ENCODE results near the gene HTR7.
"Not testable (repeated sequence)": the region's sequence is repeated elsewhere in the genome, so short reads cannot be mapped to it uniquely, and the experiment has no call there.

HTR7 gene

DNA sequence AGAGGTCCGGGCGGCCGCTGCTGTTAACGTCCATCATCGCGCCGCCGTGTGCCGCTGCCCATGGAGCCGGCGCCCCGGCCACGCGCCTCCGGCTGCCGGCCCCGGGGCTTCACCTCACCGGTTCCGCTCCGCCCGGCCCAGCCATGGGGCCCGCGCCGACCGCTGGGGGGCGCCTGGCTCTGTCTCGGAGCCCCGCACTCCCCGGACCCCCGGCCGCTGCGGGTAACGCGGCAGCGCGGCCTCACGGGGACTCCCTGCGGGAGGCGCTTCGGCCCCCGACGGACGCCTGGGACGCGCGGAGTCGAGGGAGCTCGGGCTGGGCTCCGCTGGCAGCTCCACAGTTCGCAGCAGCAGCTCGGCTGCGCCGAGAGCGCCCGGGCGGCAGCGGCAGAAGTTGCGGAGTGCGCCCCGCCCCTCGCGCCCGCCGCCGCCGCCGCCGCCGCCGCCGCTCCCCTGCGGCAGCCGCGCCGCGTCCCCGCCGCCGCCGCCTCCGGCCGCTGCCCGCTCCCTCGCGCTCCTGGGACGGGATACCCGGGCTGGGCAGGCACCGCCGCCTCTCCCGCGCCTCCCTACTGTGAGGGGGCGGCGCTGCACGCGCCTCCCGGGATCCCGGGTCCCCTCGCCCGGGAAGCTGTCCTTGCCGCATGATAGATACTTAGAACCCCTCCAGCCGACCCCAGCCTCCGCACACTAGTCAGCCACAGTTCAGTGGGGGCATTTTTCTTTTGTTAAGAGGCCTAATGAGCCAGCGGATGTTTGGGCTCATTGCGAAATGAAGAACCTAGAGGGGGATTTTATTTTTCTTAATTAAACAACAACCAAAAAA, at the start of gene HTR7:
HTR7 (minus strand) TSS at position 405 of the 826 bp plus-strand sequence; CDS start at position 37, 368 bp downstream.
- Histone ChIP-seq H3K27ac (no peak within 1 kb of the TSS), H3K36me3 (no peaks in the 10 kb centered on the region), H3K4me1 (ENCODE audit: control insufficient read depth in 1 of 2, insufficient read depth in 1 of 2, low read depth in 1 of 2, low read length in 1 of 2) (peaks cover 11% of the 10 kb centered on the region in 2 experiments), H3K9me3 (no peaks in the 10 kb centered on the region), H3K4me3 (ENCODE audit: low read depth in 1 of 2, low read length in 1 of 2) (peak within 1 kb of the TSS; percentile 57 to 63), H3K27me3 (peaks cover 99% of the 10 kb centered on the region)
- TF ChIP-seq, protein P1, sequence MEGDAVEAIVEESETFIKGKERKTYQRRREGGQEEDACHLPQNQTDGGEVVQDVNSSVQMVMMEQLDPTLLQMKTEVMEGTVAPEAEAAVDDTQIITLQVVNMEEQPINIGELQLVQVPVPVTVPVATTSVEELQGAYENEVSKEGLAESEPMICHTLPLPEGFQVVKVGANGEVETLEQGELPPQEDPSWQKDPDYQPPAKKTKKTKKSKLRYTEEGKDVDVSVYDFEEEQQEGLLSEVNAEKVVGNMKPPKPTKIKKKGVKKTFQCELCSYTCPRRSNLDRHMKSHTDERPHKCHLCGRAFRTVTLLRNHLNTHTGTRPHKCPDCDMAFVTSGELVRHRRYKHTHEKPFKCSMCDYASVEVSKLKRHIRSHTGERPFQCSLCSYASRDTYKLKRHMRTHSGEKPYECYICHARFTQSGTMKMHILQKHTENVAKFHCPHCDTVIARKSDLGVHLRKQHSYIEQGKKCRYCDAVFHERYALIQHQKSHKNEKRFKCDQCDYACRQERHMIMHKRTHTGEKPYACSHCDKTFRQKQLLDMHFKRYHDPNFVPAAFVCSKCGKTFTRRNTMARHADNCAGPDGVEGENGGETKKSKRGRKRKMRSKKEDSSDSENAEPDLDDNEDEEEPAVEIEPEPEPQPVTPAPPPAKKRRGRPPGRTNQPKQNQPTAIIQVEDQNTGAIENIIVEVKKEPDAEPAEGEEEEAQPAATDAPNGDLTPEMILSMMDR (IDR thresholded peaks at IDR 0.05), result no peak

DNA sequence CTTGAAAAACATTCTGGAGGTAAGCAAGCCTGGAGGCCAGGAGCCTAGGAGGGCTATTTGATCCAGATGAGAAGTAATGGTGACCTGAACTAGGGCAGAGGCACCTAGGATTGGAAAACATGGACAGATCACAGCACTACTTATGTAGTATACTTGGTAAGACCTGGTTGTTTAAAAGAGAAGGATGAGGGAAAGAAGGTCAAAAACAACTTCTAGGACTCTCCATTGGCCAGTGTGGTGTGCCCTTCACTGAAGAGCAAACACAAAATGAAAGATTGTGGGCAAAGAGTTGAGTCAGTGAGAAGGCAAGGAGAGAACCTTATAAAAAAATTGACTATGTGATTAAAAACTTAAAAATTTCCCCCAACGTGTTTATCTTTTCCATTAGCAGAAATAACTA, 48.8 kb upstream of the HTR7 start:
- Histone ChIP-seq H3K27me3 (no peaks in the 10 kb centered on the region), H3K9me3 (no peaks in the 10 kb centered on the region), H3K36me3 (peaks cover 7% of the 10 kb centered on the region), H3K4me1 (ENCODE audit: control insufficient read depth in 1 of 2, insufficient read depth in 1 of 2, low read depth in 1 of 2, low read length in 1 of 2) (no peaks in the 10 kb centered on the region), H3K4me3 (ENCODE audit: low read depth in 1 of 2, low read length in 1 of 2) (no peak overlapping the region), H3K27ac (no peak overlapping the region)
- TF ChIP-seq, protein P1 (IDR thresholded peaks at IDR 0.05), result no peak

DNA sequence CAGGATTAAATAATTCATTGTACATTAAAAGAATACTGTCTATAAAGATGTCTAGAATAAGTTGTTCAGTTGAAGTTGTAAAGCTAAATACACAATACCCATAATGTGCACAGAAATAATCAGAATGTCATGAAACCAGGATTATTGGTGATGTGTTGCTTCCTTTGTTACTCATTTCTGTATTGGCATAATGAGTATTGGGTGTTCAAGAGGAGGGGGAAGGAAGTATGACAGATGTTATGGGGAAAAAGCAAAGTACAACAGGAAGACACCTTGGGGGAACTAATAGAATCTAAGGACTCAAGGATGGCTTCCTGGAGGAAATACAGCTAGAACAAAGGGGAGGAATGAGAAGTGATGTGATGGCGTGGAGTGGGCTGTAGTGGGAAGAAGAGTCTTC, 48.1 kb upstream of the HTR7 start:
- no peaks in the 10 kb centered on the region for H3K9me3 ChIP-seq
- H3K27me3 ChIP-seq, result no peaks in the 10 kb centered on the region
- TF ChIP-seq, protein P1 (IDR thresholded peaks at IDR 0.05), result no peak
- H3K27ac ChIP-seq, result no peak overlapping the region
- no peaks in the 10 kb centered on the region for H3K4me1 ChIP-seq (ENCODE audit: control insufficient read depth in 1 of 2, insufficient read depth in 1 of 2, low read depth in 1 of 2, low read length in 1 of 2)
- no peak overlapping the region for H3K4me3 ChIP-seq (ENCODE audit: low read depth in 1 of 2, low read length in 1 of 2)
- peaks cover 7% of the 10 kb centered on the region for H3K36me3 ChIP-seq

DNA sequence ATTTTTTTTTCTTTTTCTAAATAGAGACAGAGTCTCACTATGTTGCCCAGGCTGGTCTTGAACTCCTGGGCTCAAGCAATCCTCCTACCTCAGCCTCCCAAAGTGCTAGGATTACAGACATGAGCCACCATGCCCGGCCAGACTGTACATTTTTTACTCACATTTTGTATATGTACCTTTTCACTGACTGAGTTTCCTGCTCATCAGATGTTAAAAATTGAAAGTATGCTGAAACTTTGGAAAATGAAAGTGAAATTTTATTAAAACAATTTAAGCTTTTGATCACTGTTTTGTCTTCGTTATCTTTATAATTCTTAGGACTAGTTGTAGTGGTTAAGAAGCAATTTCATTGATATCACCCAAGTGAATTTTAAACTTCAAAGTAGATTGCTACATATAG, 39.1 kb upstream of the HTR7 start:
- peaks cover 24% of the 10 kb centered on the region for H3K36me3 ChIP-seq
- not testable (repeated sequence) for H3K4me3 ChIP-seq (ENCODE audit: low read depth in 1 of 2, low read length in 1 of 2); H3K9me3 ChIP-seq; H3K27ac ChIP-seq; H3K27me3 ChIP-seq; H3K4me1 ChIP-seq (ENCODE audit: control insufficient read depth in 1 of 2, insufficient read depth in 1 of 2, low read depth in 1 of 2, low read length in 1 of 2)

DNA sequence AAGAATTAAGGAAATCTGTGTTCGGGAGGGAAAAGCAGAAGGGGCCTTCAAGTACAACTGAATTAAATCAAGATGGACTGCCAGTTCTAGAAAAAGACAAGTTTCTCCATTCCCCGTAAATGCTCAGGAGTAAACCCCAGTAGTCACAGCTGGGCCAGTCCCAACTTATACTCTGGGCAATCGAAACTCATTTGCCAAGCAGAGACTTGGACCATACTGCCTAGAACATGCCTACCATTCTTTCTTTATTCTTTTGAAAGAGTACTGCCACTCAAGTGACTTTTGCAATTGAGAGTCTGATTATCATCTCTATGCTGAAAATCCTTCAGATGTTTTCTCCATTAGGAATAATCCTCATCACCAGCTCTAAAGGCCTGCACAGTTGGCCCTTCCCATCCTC, 35.4 kb upstream of the HTR7 start:
- TF ChIP-seq, protein P1 (IDR thresholded peaks at IDR 0.05), result no peak
- Histone ChIP-seq H3K27ac (no peak overlapping the region), H3K4me3 (ENCODE audit: low read depth in 1 of 2, low read length in 1 of 2) (no peak overlapping the region), H3K27me3 (no peaks in the 10 kb centered on the region), H3K4me1 (ENCODE audit: control insufficient read depth in 1 of 2, insufficient read depth in 1 of 2, low read depth in 1 of 2, low read length in 1 of 2) (no peaks in the 10 kb centered on the region), H3K9me3 (no peaks in the 10 kb centered on the region), H3K36me3 (peaks cover 29% of the 10 kb centered on the region)

DNA sequence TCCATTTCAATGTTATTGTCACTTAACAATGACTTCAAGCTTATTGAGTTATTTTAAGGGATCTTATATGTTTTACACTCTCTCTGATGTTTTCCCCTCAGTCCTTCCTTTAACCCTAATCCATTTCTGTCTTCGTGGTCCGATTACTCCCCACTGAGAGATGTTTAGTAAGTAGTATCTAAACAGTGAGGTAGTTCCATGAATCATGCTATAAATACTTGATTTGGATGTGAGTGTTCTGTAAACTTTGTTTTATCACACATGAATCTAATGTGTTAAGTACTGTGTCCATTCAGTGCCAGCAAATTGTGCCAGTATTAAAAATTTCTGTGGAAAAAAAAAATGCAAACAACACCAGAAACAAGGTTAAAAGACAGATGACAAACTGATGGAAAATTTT, 32.5 kb upstream of the HTR7 start:
- peaks cover 42% of the 10 kb centered on the region for H3K36me3 ChIP-seq
- TF ChIP-seq, protein P1 (IDR thresholded peaks at IDR 0.05), result no peak

More for the DNA sequence above, 32.5 kb upstream of the HTR7 start:
- no peak overlapping the region for H3K4me3 ChIP-seq (ENCODE audit: low read depth in 1 of 2, low read length in 1 of 2)
- H3K4me1 ChIP-seq (ENCODE audit: control insufficient read depth in 1 of 2, insufficient read depth in 1 of 2, low read depth in 1 of 2, low read length in 1 of 2), result no peaks in the 10 kb centered on the region
- H3K9me3 ChIP-seq, result no peaks in the 10 kb centered on the region
- H3K27ac ChIP-seq, result no peak overlapping the region
- H3K27me3 ChIP-seq, result no peaks in the 10 kb centered on the region

Data from neutrophil (primary cell).